SIG-M5 (cell line): Measurements from ENCODE around the gene MRTFA.
A peak's percentile ranks its signal among the peaks of the same experiment; 100 is the strongest.
"Not testable (repeated sequence)": the region's sequence is repeated elsewhere in the genome, so short reads cannot be mapped to it uniquely, and the experiment has no call there.

ENCODE experiments used
- DNase-seq: peaks from one replicate; lab custom pipeline; 2025; lab: John Stamatoyannopoulos, UW

MRTFA gene

DNA sequence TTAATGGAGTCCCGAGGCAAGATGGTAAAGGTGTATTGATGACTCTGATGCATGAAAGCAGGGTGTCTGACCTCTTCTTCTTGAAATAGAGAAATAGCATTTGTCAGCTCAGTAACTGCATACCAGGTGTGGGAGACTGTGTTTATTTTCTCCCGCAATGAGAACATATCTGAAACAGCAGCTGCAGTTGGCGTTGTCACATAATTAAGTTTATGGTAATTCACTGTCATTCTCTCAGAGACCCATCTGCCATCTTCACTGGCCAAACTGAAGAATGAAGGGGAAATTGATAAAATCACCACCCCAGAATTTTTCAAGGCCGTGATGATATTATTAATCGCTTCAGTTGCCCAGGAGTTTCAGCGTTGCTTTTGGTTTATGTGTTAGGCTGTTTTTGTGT lies 22.6 kb upstream of the MRTFA start:
- no peak for DNase-seq

GRCh38 chr22:40656651-40657050 lies 20.1 kb upstream of the MRTFA start:
- not testable (repeated sequence) for DNase-seq

DNA sequence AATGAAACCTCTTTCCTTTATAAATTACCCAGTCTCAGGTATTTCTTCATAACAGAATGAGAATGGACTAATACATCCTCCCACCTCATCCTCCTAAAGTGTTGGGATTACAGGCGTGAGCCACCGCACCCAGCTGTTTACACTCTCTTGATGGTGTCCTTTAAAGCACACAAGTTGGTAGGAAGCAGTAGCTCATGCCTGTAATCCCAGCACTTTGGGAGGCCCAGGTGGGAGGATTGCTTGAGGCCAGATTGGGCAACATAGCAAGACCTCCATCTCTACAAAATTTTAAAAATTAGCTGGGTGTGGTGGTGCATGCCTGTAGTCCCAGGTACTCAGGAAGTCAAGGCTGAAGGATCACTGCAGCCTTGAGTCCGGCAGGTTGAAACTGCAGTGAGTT lies 19.4 kb upstream of the MRTFA start:
- DNase-seq = not testable (repeated sequence)

- DNase-seq = no peak
Observed at GRCh38 chr22:40654522-40655167, 18.1 kb upstream of the MRTFA start.

DNA sequence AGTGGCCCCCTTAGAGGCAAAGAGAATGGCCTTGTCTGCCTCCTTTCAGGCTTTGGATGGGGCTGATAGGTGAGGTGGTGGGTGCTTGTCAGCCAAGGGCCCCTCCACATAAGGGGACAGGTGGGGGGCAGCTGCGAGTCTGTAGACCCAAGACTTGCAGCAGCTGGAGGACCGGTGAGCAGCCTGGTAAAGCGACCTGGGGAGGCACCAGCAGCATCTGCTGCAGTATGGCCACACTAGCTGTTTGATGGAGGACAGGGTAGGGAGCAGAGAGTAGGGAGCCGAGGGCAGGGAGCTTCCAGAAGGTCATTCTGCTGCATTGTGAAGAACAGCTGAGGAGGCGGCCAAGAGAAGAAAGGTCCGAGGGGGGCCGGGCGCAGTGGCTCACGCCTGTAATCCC lies 16.8 kb upstream of the MRTFA start:
- no peak for DNase-seq

DNA sequence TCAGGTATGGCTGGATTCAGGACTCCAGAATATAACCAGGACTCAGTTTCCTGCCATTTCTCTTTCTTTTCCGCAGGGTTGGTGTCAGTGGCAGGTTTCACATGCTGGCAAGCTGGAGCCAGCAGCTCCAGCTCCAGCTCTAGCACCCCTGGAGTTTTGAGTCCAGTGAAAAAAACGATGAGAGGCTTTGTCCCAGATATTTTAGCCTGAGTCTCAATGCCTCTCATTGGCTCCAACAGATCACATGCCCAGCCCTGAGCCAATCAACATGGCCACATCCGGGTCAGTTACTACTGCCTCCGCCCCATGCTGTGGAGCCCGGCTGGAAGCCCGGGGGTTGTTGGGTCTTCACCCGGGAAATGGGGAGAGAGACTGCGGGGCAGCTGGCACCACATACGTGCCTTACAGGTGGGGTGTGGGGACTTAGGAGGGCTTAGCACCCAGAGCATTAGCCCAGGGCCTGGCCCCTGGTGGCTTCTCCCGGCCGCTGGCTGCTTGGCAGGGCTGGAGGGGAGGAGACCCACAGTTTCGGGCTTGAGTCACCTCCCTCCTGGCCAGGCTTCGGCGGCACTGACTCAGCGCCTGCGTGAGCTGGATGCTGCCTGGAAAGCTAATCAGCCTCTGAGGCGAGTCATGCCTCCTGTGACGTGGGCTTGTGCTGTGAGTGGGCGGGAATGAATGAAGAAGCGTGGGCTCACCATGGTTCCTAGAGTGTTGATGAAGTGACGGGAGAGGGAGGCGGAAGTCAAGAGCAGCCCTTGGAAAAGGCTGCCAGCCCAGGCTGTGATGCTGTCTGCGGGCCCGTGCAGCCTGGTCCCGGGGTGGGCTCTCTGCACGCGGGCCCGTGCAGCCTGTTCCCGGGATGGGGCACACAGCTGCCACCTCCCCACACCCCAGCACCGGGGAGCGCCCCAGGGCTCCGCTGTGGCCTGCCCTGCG lies 15.3 kb upstream of the MRTFA start:
- DNase-seq = peak; percentile 84

DNA sequence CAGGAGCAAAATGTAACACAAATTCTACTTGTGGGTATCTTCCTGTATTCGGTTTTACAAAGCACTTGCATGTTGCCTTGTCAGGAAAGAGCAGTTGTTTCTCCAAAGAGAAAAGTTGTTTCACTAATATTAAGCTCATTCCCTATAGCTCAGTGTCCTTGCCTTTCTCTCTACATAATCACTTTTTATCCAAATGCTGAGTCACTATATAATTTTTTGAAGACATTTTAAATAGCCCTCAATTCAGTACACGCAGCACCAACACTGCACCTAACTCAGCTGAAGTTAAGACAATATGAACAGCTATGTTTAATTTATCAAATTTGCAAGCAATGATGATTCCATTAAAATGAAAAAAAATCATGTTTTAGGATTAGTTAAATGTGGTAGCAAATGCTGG lies 14.5 kb upstream of the MRTFA start:
- no peak for DNase-seq

DNA sequence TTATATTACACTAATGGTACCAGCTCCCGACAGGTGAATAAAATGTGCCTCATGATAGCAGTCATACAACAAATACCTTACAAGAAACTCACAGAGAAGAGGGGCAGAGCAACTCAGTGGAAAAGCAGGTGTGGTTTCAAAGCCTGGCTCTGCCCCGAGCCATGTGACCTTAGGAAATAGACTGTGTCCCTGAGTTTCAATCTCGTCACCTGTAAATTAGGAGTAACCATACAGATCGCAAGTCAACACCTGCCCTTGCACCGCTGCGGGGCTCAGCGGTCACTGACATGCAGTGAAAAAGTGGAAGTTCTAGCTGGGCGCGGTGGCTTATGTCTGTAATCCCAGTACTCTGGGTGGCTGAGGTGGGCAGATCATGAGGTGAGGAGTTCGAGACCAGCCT lies 11.9 kb upstream of the MRTFA start:
- no peak for DNase-seq

DNA sequence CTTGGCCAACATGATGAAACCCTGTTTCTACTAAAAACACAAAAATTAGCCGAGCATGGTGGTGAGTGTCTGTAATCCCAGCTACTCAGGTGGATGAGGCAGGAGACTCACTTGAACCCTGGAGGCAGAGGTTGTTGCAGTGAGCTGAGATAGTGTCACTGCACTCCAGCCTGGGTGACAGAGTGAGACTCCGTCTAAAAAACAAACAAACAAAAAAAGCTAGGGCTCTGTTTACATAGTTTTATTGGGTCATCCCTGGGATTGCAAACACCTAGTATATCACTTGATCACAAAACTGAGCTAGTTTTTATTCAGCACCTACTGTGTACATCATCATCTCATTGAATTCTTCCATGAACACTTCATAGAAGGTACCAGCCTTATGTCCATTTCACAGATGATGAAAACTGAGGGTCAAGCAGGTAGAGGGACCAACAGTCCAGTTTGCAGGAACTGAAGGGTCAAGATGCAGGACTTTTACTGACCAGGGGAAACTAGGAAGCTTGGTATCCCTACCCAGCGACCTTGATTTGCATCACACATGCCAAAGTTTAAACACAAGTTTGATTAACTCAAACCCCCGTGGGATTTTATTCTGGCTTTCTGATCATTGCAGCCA lies 9.2 kb upstream of the MRTFA start:
- DNase-seq = no peak

GRCh38 chr22:40642316-40642715 lies 5.8 kb upstream of the MRTFA start:
- DNase-seq = no peak

DNA sequence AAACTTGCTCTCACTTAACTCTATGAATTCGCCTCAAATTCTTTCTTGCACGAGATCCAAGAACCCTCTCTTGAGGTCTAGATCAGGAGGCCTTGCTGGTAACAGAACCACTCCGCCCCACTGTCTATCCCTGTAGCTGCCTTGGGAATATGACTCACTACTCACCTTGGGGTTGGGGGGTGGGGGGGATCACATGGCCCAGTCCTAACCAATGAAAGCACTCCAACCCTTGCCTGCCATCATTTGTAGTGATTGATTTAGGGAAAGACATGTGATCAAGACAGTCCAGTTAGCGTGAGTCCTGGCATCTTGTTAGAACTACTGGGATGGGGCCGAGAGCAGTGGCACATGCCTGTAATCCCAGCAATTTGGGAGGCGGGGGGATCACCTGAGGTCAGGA lies 4.8 kb upstream of the MRTFA start:
- DNase-seq = no peak

- no peak for DNase-seq
Observed at GRCh38 chr22:40638261-40638660, 1.7 kb upstream of the MRTFA start.

- no peak for DNase-seq
Observed at GRCh38 chr22:40637183-40638150, 948 bp upstream of the MRTFA start.

DNA sequence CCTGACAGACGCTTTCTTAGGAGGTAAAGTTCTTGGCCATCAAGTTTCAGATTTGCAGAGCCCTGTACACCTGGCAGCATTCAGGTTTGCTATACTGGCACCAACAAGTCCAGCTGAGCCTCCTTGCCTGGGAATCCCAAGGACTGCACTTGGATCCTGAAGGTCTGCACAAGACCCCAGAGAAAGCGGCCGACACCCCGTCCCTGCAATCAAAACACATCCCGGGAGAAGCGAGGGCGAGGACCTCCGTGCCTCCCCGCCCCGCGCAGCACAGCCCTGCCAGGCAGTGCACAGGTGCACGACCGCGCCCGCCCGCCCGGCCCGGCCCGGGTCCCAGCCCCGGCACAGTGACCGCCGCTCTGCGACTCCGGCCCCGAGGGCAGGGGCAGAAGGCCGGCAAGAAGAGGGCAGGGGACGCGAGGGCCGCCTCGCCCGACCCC lies 559 bp downstream of the MRTFA start:
- DNase-seq = no peak

DNA sequence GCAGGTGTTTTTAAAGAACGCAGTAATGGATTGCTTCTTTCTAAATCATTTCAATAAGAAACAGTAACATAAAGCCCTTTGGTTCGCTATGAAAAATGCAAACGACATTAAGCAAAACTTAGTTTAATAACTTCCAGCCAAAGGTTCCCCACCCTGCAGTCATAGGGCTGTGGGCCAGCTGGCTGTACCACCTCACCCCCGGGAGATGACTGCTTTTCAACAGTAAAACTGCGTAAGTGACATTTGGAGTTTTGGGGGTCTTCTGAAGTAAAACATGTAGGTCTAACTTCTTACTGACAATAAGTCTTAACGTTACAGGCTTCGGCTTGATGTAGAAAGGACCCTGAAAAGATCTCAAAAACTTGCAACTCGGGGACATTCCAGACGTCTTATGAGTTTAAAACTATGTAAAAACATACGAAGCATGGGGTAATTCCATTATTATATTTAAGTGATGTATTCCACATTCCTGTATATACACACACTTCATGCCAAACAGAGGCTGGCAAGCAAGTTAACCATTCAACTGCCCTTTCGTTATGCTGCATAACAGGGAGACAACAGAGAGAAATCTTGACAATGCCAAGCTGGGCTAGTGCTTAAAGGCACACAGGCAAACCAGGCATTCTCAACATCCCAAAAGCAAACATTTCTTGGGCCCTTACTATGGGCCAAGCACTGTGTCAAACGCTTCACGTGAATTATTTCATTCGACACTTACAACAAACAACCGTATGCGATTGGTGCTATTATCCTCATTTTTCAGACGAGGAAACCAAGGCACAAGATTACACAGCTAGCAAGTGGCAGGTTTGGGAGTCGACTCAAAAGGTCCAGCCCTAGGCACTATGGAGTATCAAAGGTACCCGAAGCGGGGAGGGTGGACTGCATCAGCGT lies 1.2 kb downstream of the MRTFA start:
- DNase-seq = no peak

- no peak for DNase-seq
Observed at GRCh38 chr22:40634119-40634903, 2.2 kb downstream of the MRTFA start.

GRCh38 chr22:40633036-40633435 lies 3.5 kb downstream of the MRTFA start:
- no peak for DNase-seq

- DNase-seq = no peak
Observed at GRCh38 chr22:40631925-40632324, 4.6 kb downstream of the MRTFA start.

- no peak for DNase-seq
Observed at GRCh38 chr22:40628354-40629042, 8.0 kb downstream of the MRTFA start.
